H1 (cell line): Measurements from ENCODE around the gene CCT4. TPM values are rescaled to one million over a fixed set of nuclear protein-coding genes. Genes with fewer than 3 reads are reported as not detected.
A peak's percentile ranks its signal among the peaks of the same experiment; 100 is the strongest.

ENCODE experiments used
- CHD2 ChIP-seq: IDR thresholded peaks from 2 replicates; pipeline ENCODE4 v1.6.1; 2012; ENCODE audit warnings: low read length, improper control_type of control experiment
- CTBP2 ChIP-seq: IDR thresholded peaks from 2 replicates; pipeline ENCODE4 v1.7.0; 2011; ENCODE audit warnings: borderline replicate concordance, mild to moderate bottlenecking, moderate library complexity, mixed read lengths, low read length; ENCODE audit not compliant: insufficient read depth, insufficient read length
- CTCF ChIP-seq, 3 experiments: IDR thresholded peaks; 1 replicate in 2 of 3; 2 replicates in 1 of 3; pipeline versions ENCODE4 v1.5.1 to v1.6.1; 2011; ENCODE audit warnings: low read length in 3 of 3, mild to moderate bottlenecking in 3 of 3, inconsistent platforms in 2 of 3, low read depth in 1 of 3, moderate library complexity in 1 of 3; ENCODE audit not compliant: insufficient read depth in 1 of 3; ENCODE audit errors: control extremely low read depth in 1 of 3
- EGR1 ChIP-seq: IDR thresholded peaks from 2 replicates; pipeline ENCODE4 v1.6.1; 2011; ENCODE audit warnings: low read depth, low read length, borderline replicate concordance
- FOSL1 ChIP-seq: IDR thresholded peaks from 2 replicates; pipeline ENCODE4 v1.6.1; 2011; ENCODE audit warnings: mild to moderate bottlenecking, low read depth, low read length, moderate library complexity; ENCODE audit not compliant: insufficient read depth
- GABPA ChIP-seq: IDR thresholded peaks from 2 replicates; pipeline ENCODE4 v1.6.1; 2011; ENCODE audit warnings: mild to moderate bottlenecking, low read length, moderate library complexity, borderline replicate concordance; ENCODE audit not compliant: insufficient read depth
- HDAC6 ChIP-seq: IDR thresholded peaks from one replicate; pipeline ENCODE4 v1.7.1; 2012; ENCODE audit warnings: low read depth, mild to moderate bottlenecking, inconsistent platforms, low read length, moderate library complexity
- JUN ChIP-seq: IDR thresholded peaks from 2 replicates; pipeline ENCODE4 v1.6.1; 2011; ENCODE audit warnings: low read depth, mild to moderate bottlenecking, improper control_type of control experiment, low read length
- KDM4A ChIP-seq: IDR thresholded peaks from one replicate; pipeline ENCODE4 v1.7.1; 2012; ENCODE audit warnings: low read depth, mild to moderate bottlenecking, moderate library complexity, low read length, inconsistent platforms; ENCODE audit not compliant: severe bottlenecking
- MAFK ChIP-seq: IDR thresholded peaks from 2 replicates; pipeline ENCODE4 v1.6.1; 2012; ENCODE audit warnings: low read depth, mild to moderate bottlenecking, improper control_type of control experiment, low read length
- PHF8 ChIP-seq: fragments of 200-600 bp; sonication (generic); conservative IDR thresholded peaks from 2 replicates; pipeline ENCODE4 v1.7.1; 2012; ENCODE audit warnings: low read depth, mild to moderate bottlenecking, inconsistent platforms, low read length, moderate library complexity
- POLR2AphosphoS5 ChIP-seq: IDR thresholded peaks from 2 replicates; pipeline ENCODE4 v1.6.1; 2011; ENCODE audit warnings: low read depth, low read length
- RAD21 ChIP-seq, 2 experiments: IDR thresholded peaks in 1 of 2; conservative IDR thresholded peaks in 1 of 2; 2 replicates each; pipeline ENCODE4 v1.6.1; 2011; ENCODE audit warnings: low read depth in 2 of 2, low read length in 2 of 2, improper control_type of control experiment in 1 of 2, inconsistent platforms in 1 of 2, mild to moderate bottlenecking in 1 of 2, moderate library complexity in 1 of 2
- RBBP5 ChIP-seq: IDR thresholded peaks from 2 replicates; pipeline ENCODE4 v1.7.1; 2012; ENCODE audit warnings: low read depth, mild to moderate bottlenecking, inconsistent platforms, low read length, moderate library complexity, borderline replicate concordance
- RFX5 ChIP-seq: IDR thresholded peaks from 2 replicates; pipeline ENCODE4 v1.6.1; 2011; ENCODE audit warnings: low read depth, low read length, improper control_type of control experiment, borderline replicate concordance
- RNF2 ChIP-seq: fragments of 200-900, 300-1000 bp; sonication (generic); IDR thresholded peaks from 2 replicates; pipeline ENCODE4 v1.7.1; 2016; ENCODE audit warnings: borderline replicate concordance, low read depth, mild to moderate bottlenecking, antibody characterized with exemption, low read length; ENCODE audit not compliant: poor library complexity, severe bottlenecking; ENCODE audit errors: missing control alignments
- SIRT6 ChIP-seq: IDR thresholded peaks from one replicate; pipeline ENCODE4 v1.7.1; 2012; ENCODE audit warnings: low read length, inconsistent platforms
- SP1 ChIP-seq: IDR thresholded peaks from 2 replicates; pipeline ENCODE4 v1.6.1; 2011; ENCODE audit warnings: low read depth, low read length
- SP2 ChIP-seq: IDR thresholded peaks from 2 replicates; pipeline ENCODE4 v1.6.1; 2012; ENCODE audit warnings: mild to moderate bottlenecking, low read length, inconsistent platforms
- SUZ12 ChIP-seq: fragments of 200-600 bp; sonication (generic); IDR thresholded peaks from 2 replicates; pipeline ENCODE4 v1.6.1; 2012; ENCODE audit warnings: mild to moderate bottlenecking, inconsistent platforms, low read length, moderate library complexity, mixed read lengths
- TBP ChIP-seq: IDR thresholded peaks from 2 replicates; pipeline ENCODE4 v1.6.1; 2011; ENCODE audit warnings: low read depth, low read length, improper control_type of control experiment
- polyA plus RNA-seq, 7 experiments: library from polyadenylated mRNA; depleted of rRNA in 3 of 7; stranded (reverse) in 5 of 7; unstranded in 2 of 7; fragments of >200 nt in 5 of 7; fragments of 200-250 nt in 2 of 7; gene quantifications; 1 replicate in 5 of 7; 2 replicates in 1 of 7; 4 replicates in 1 of 7; pipeline versions ENCODE4 v1.2.1 to v1.2.3, GENCODE V29; 2011 to 2013; ENCODE audit warnings: missing spikeins in 2 of 7, mixed read lengths in 2 of 7
- total RNA-seq: library from RNA; stranded (reverse); fragmentation: NEBNext Ultra II Directional; extraction: Animal tissue kit (Norgen Biotek cat#: 25700); gene quantifications from 2 replicates; pipeline ENCODE4 v1.2.1, GENCODE V29; 2021

The CCT4 gene
- total and polyA plus RNA-seq, 2 of the 8 experiments (the other 6 are each of a cell fraction or from before 2014, with no cell fraction given) = 129 to 359 TPM

- TF ChIP-seq TBP (peak; percentile 23; the same call in 1 of the 2 replicates), PHF8 (peak; percentile 44), SP2 (peak; percentile 83), GABPA (no peak), KDM4A (peak; percentile 58), SIRT6 (no peak), RAD21 (IDR thresholded peaks at IDR 0.05 in 1 of 2, conservative IDR thresholded peaks at IDR 0.05 in 1 of 2; ENCODE audit: low read depth in 2 of 2, low read length in 2 of 2) (no peak), CHD2 (peak; percentile 75), CTCF (IDR thresholded peaks at IDR 0.05; ENCODE audit: control extremely low read depth in 1 of 3, insufficient read depth in 1 of 3, low read depth in 1 of 3, low read length in 3 of 3) (peak in 1 of 3 experiments; percentile 10; a peak in 2 of 4 replicates), CTBP2 (no peak), RFX5 (no peak), POLR2AphosphoS5 (peak; percentile 29), EGR1 (no peak), RBBP5 (0 out of 2 replicates have a peak, but pooled peaks have one; percentile 14), FOSL1 (no peak), RNF2 (no peak), HDAC6 (no peak), MAFK (no peak), SUZ12 (no peak), JUN (no peak), SP1 (peak; percentile 96)
Observed at GRCh38 chr2:61854564-61855317, 33.7 kb downstream of the CCT4 start (continued).
